Choroid plexus epithelial cell (primary cell): ENCODE results near the gene CARD9.

Source experiments
- DNase-seq: peaks from one replicate; pipeline ENCODE4 v3.0.0-alpha.2; 2010; ENCODE audit warnings: low read depth
- H3K4me3 ChIP-seq: 2 replicates; pipeline ENCODE4 v1.5.1; 2011; ENCODE audit warnings: low read depth, mild to moderate bottlenecking, control low read depth, low read length, moderate library complexity
- CTCF ChIP-seq: conservative IDR thresholded peaks from 2 replicates; pipeline ENCODE4 v1.5.1; 2011; ENCODE audit warnings: low read depth, mild to moderate bottlenecking, control low read depth, inconsistent platforms, low read length, moderate library complexity

The CARD9 gene

GRCh38 chr9:136374183-136374575 lies 710 bp upstream of the CARD9 start:
- no peak overlapping the region for H3K4me3 ChIP-seq
- DNase-seq, result no peak
- no peak for TF ChIP-seq CTCF

- peak; percentile 34 for TF ChIP-seq CTCF
- H3K4me3 ChIP-seq, result peak overlapping the region; percentile 28
- peak; percentile 84 for DNase-seq
Observed at GRCh38 chr9:136372561-136373299, 739 bp downstream of the CARD9 start.

- no peak for TF ChIP-seq CTCF
- H3K4me3 ChIP-seq, result no peak overlapping the region
- no peak for DNase-seq
Observed at GRCh38 chr9:136372006-136372405, 1.5 kb downstream of the CARD9 start.

GRCh38 chr9:136371533-136371880 lies 2.0 kb downstream of the CARD9 start:
- no peak overlapping the region for H3K4me3 ChIP-seq
- DNase-seq, result no peak
- no peak for TF ChIP-seq CTCF

GRCh38 chr9:136370687-136371532 lies 2.6 kb downstream of the CARD9 start:
- no peak for TF ChIP-seq CTCF
- H3K4me3 ChIP-seq, result no peak overlapping the region

GRCh38 chr9:136370037-136370436 lies 3.4 kb downstream of the CARD9 start:
- no peak overlapping the region for H3K4me3 ChIP-seq
- TF ChIP-seq CTCF, result no peak
- no peak for DNase-seq

More at GRCh38 chr9:136370687-136371532, 2.6 kb downstream of the CARD9 start:
- peak; percentile 49 for DNase-seq
